Muscle of leg (tissue), 11 donors: ENCODE results near the gene PDGFC. TPM values are rescaled to one million over a fixed set of nuclear protein-coding genes. Genes with fewer than 3 reads are reported as not detected.

Experiments used
- DNase-seq: peaks from one replicate; pipeline ENCODE4 v3.0.0; 2013
- H3K27ac ChIP-seq: one replicate; pipeline ENCODE4 v1.5.1; 2013; ENCODE audit warnings: mild to moderate bottlenecking, low read length, control low read depth
- H3K27me3 ChIP-seq: one replicate; pipeline ENCODE4 v1.6.1; 2013; ENCODE audit warnings: low read length; ENCODE audit not compliant: control insufficient read depth, insufficient read depth
- H3K36me3 ChIP-seq: one replicate; pipeline ENCODE4 v1.6.1; 2013; ENCODE audit warnings: low read length; ENCODE audit not compliant: control insufficient read depth, insufficient read depth
- H3K4me1 ChIP-seq: one replicate; pipeline ENCODE4 v1.6.1; 2013; ENCODE audit warnings: low read length; ENCODE audit not compliant: control insufficient read depth, insufficient read depth
- H3K4me3 ChIP-seq: one replicate; pipeline ENCODE4 v1.5.1; 2013; ENCODE audit warnings: low read length, control low read depth
- H3K9me3 ChIP-seq: replicated peaks from 2 replicates; pipeline ENCODE4 v1.6.1; 2013; ENCODE audit warnings: low read depth, low read length; ENCODE audit not compliant: control insufficient read depth
- WGBS: methylation state at CpG from one replicate; pipeline ENCODE4 v1.1.5; 2013; ENCODE audit warnings: missing lambda C conversion rate; ENCODE audit not compliant: insufficient coverage; 5-methylcytosine and 5-hydroxymethylcytosine counted together
- polyA plus RNA-seq, 8 donors: library from polyadenylated mRNA; unstranded; fragments of 120-200 nt; gene quantifications; one replicate each; pipeline versions ENCODE4 v1.2.1 to v1.2.3, GENCODE V29; 2013; ENCODE audit warnings: inconsistent platforms in 1 of 8, low replicate concordance in 1 of 8; ENCODE audit not compliant: insufficient read length in 8 of 8, insufficient read depth in 1 of 8
- total RNA-seq: library from RNA; stranded (reverse); fragments of 120-200 nt; gene quantifications from one replicate; pipeline ENCODE4 v1.2.4, GENCODE V29; 2013

PDGFC gene
- total and polyA plus RNA-seq, 9 donors, result 27.7 to 50.9 (median 34.6) TPM

DNA sequence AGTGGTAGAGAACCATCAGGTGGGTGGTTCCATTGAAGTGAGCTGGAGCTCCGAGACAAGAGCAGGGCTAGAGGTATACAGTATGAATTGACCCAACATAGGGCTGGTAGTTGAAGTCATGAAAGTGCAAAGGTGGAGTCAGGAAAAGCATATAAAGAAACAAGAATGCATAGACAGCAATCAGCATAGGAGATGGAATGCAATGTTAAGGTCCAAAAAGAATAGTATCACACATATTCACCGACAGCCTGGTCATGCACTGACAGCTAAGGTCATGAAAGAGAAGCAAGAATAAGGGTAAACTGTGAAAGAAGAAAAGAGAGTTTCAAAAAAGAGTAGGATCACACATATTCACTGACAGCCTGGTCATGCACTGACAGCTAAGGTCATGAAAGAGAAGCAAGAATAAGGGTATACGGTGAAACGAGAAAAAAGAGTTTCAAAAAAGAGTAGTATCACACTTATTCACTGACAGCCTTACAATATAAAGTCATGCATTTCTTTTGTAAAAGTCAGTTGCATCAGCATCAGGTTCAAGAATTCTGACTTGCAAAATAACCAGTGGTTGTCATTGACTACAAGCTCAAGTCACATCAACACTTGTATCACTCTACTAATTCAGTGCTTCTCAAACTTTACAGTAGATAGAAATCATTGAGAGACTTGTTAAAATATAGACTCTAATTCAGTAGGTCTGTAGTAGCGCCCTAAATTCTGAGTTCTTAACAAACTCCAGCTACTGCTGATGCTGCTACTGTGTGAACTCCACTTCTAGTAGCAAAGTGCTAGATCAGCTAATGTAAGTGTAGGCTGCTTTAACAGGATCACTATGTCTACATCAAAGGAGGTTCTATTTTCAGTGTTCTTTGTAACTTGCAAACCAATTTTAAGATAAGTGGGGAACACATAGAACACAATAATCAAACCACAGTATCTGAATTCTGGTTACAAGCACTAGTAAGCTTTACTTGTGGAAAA lies 221.9 kb downstream of the PDGFC start:
- no peaks in the 10 kb centered on the region for H3K9me3 ChIP-seq

DNA sequence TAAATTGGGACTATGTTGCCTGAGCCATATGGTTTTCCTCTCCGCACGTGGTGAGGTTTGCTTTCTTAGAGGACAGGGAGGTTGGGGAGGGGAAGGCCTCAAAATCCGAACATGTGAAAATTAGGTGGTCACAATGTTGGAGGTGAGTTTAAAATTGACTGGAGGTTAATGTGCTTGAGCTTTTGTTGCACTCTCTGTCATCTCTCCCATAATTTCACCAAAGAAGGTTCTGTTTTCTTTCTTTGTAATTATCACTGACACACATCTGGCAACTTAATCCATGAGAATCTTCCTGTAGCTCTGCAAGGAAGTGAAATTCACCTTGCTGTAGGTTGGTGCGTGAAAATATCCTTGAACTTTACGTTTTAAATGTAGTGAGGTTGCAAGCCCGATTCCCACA lies 225.5 kb downstream of the PDGFC start:
- no peaks in the 10 kb centered on the region for H3K27me3 ChIP-seq
- H3K4me3 ChIP-seq, result no peak overlapping the region
- no peaks in the 10 kb centered on the region for H3K36me3 ChIP-seq
- no peak overlapping the region for H3K27ac ChIP-seq
- no peaks in the 10 kb centered on the region for H3K4me1 ChIP-seq
- no peak for DNase-seq
- whole genome bisulfite sequencing, result 34% methylated on average over 3 of the region's 6 CpGs
- no peaks in the 10 kb centered on the region for H3K9me3 ChIP-seq

More for the DNA sequence above, 221.9 kb downstream of the PDGFC start:
- no peak for DNase-seq
- H3K36me3 ChIP-seq, result no peaks in the 10 kb centered on the region
- no peaks in the 10 kb centered on the region for H3K27me3 ChIP-seq
- H3K27ac ChIP-seq, result no peak overlapping the region
- no peak overlapping the region for H3K4me3 ChIP-seq
- no peaks in the 10 kb centered on the region for H3K4me1 ChIP-seq
- 75% methylated on average over 1 of the region's 5 CpGs for WGBS

DNA sequence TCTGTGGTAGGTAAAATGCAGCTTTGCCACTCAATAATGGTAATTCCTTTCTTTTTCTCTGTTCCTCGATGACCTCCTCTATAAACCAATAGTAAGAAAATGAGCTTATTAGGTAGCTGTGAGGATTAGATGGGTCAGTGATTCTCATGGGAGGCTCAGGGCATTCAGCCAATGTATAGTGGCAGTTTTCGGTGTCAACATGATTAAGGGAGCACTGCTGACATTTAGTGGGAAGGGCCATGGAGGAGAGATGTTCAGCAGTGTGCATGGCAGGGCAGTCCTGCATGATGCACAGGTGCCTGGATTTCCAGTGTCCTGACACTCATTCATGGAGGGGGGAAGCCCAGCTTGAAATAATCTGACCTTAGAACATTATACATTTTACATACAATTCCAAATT lies 232.8 kb downstream of the PDGFC start:
- Histone ChIP-seq H3K27me3 (no peaks in the 10 kb centered on the region), H3K4me1 (no peaks in the 10 kb centered on the region), H3K9me3 (peaks cover 3% of the 10 kb centered on the region), H3K27ac (no peak overlapping the region), H3K36me3 (no peaks in the 10 kb centered on the region), H3K4me3 (no peak overlapping the region)
- DNase-seq, result no peak
- WGBS, result 100% methylated on average over 1 of the region's 2 CpGs

DNA sequence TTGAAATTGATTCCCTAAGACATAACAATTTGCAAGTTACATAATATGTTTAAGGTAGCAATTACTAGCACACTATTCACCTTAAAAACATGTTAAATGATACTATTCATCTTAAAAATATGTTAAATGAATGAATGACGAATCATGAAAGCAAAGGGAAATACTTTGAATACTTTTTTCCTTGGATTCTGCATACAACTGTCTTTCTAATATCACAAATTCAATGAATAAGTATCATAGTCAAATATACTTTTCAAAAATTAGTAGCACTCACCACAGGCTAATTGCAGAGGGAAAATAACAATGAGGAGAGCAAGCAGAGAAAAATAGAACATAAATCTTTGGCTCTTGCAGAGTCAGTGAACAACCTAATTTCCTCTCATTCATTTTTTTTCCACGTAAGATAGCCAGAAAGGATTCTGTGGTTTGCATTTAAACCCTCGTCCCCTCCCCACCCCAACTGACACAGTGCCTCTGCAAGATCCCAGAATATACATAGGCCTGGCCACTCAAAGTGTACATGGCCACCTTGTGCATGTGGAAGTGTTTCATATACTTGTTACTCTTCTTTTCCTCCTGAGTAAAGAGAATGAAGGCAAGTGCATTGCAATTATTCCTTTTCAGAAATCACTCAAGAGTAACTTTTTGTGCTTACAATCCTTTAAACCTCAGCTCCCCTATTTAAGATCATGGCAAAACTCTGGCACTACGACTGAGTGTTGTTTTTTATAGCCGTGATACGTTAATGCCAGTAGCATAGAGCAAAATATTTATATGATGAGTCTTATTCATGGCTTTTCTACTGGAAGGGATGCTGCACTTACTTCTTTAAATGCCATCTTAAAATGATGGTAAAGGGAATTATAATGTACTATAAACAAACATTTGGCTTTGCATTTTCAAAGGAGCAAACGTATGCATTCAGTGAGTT lies 236.4 kb downstream of the PDGFC start:
- Histone ChIP-seq H3K27ac (no peak overlapping the region), H3K4me3 (no peak overlapping the region), H3K9me3 (peaks cover 11% of the 10 kb centered on the region), H3K36me3 (no peaks in the 10 kb centered on the region), H3K27me3 (no peaks in the 10 kb centered on the region), H3K4me1 (no peaks in the 10 kb centered on the region)
- no CpG with 5 or more reads among the region's 7 CpGs for WGBS
- DNase-seq, result peak; percentile 15

DNA sequence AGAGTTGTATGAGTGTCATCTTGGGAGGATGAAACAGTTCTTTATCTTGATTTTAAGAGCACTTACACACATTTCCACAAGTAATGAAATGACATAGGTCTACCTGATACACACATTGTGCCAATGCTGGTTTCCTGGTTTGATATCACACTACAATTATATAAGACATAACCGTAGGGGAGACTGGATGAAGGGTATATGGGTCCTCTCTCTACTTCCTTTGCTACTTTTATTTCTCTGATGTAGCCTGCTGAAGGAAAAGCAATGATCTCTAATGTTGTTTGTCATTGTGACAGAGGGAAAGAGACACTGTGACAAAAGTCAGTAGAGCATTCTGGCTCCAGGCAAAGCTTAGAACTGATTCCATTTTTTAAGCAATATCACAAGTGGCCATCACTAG lies 238.0 kb downstream of the PDGFC start:
- no peaks in the 10 kb centered on the region for H3K36me3 ChIP-seq
- peaks cover 11% of the 10 kb centered on the region for H3K9me3 ChIP-seq
- no peak overlapping the region for H3K27ac ChIP-seq
- H3K4me3 ChIP-seq, result no peak overlapping the region
- no peak for DNase-seq
- H3K4me1 ChIP-seq, result no peaks in the 10 kb centered on the region
- WGBS, result no CpG with 5 or more reads among the region's 1 CpG
- no peaks in the 10 kb centered on the region for H3K27me3 ChIP-seq

DNA sequence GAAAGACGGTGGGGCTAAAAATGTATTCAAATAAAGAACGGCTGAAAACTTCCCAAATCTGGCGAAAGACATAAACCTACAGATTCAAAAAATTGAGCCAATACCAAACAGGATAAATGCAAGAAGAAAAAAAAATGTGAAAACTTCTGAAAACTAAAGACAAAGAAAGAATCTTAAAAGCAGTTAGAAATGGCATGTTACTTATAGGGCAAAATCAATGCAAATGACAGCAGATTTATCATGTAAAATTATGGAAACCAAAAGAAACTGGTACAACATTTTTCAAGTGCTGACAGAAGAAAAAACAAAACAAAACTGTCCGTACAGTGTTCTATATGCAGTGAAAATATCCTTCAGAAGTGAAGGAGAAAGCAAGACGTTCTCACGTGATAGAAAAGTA lies 239.0 kb downstream of the PDGFC start:
- no peaks in the 10 kb centered on the region for H3K4me1 ChIP-seq
- no peak overlapping the region for H3K4me3 ChIP-seq
- no peak for DNase-seq
- peaks cover 8% of the 10 kb centered on the region for H3K9me3 ChIP-seq
- no peak overlapping the region for H3K27ac ChIP-seq
- no peaks in the 10 kb centered on the region for H3K36me3 ChIP-seq
- no CpG with 5 or more reads among the region's 6 CpGs for WGBS
- no peaks in the 10 kb centered on the region for H3K27me3 ChIP-seq

DNA sequence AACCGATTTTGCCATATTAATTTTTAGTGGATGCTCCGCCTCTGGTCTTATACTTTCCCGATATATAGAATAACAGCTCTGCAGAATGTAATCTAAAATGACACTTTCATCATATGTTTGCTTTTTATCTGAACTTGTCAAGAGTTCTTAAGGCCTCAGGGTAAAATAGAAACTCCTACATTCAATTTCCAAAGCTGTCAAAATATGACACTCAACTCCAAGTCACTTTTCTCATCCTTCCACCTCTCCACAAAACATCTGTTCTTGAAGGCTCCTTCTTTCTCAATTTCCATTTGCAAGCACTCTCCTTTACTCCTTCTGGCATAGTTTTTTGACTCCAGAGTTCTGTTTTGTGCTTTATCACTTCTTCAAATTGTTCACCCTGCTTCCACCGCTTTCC lies 242.2 kb downstream of the PDGFC start:
- no peaks in the 10 kb centered on the region for H3K27me3 ChIP-seq
- H3K27ac ChIP-seq, result no peak overlapping the region
- peaks cover 12% of the 10 kb centered on the region for H3K9me3 ChIP-seq
- no CpG with 5 or more reads among the region's 4 CpGs for WGBS
- no peak for DNase-seq
- H3K36me3 ChIP-seq, result no peaks in the 10 kb centered on the region
- no peaks in the 10 kb centered on the region for H3K4me1 ChIP-seq
- H3K4me3 ChIP-seq, result no peak overlapping the region

DNA sequence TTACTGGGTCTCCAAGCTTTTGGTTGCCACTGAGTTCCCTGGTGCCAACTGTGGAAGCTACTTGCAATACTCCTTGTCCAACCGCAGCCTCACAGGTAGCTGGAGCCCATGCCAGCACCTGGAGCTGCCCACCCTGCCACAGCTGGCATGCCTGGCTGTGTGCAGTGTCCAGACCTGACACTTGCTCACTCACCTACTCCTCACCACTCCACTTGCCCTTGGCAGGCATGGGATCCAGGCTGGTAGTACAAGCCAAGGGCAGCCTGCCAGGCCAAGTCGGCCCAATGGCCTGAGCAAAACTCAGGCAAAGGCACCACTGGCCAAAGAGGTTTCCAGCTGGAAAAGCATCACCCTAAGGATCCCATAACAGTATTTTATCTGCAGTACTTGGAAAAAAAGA lies 246.3 kb downstream of the PDGFC start:
- Histone ChIP-seq H3K9me3 (peaks cover 10% of the 10 kb centered on the region), H3K36me3 (no peaks in the 10 kb centered on the region), H3K27ac (no peak overlapping the region), H3K4me3 (no peak overlapping the region), H3K4me1 (no peaks in the 10 kb centered on the region), H3K27me3 (no peaks in the 10 kb centered on the region)
- no peak for DNase-seq
- WGBS, result 81% methylated on average over 2 of the region's 2 CpGs

DNA sequence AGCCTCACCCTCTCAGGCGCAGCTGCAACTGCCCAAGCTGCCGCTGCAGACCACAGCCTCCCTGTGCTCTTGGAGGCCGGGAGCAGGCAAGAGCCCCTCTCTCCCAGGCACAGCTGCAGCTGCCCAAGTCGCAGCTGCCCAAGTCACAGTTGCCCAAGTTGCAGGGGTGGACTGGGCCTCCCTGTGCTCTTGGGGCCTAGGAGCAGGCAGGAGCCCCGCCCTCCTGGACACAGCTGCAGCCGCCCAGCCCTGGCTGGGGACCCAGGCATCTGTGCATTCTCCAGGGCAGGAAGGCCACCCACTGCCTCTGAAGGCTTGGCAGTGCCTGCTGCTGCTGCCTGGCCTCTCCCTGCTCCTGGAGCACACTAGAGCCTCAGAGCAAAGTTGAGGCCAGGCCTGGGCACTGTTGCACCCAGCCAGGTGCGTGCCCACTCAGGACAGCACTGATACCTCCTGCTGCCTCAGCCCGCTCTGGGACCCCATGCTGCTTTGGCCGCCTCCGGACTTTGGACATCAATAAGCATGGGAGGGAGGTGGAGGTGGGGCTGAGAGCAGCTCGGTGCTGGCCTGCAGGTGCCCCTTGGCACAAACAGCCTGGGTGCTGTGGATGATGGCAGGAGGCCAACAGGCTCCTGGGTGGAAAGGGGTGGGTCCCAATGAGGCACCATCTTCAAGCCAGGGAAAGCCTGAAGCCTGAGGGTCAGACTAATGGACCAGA lies 247.5 kb downstream of the PDGFC start:
- H3K4me3 ChIP-seq, result no peak overlapping the region
- DNase-seq, result no peak
- H3K4me1 ChIP-seq, result no peaks in the 10 kb centered on the region
- no peaks in the 10 kb centered on the region for H3K36me3 ChIP-seq
- no peaks in the 10 kb centered on the region for H3K27me3 ChIP-seq
- peaks cover 10% of the 10 kb centered on the region for H3K9me3 ChIP-seq
- H3K27ac ChIP-seq, result no peak overlapping the region
- WGBS, result 91% methylated on average over 9 of the region's 11 CpGs
